ENCODE measurements around the gene PODXL. TPM values are rescaled to one million over a fixed set of nuclear protein-coding genes. Genes with fewer than 3 reads are reported as not detected.

PODXL gene
- polyA plus RNA-seq (4.5 and 6.1 TPM in 2 replicates), polyA minus RNA-seq (6.6 and 9.8 TPM in 2 replicates)

GRCh38 chr7:131556053-131556908, at the start of gene PODXL:
Gene PODXL (minus strand): TSS chr7:131556628. CDS start chr7:131556359, 269 bp downstream.
- H3K27me3 ChIP-seq (ENCODE audit: insufficient read depth, low read depth, low read length): peaks cover 45% of the 10 kb centered on the region
- H3K27ac ChIP-seq (ENCODE audit: low read length): no peak within 1 kb of the TSS
- no peaks in the 10 kb centered on the region for H3K9me2 ChIP-seq (ENCODE audit: insufficient read depth, low read length)
- H3K9me3 ChIP-seq (ENCODE audit: low read length): no peaks in the 10 kb centered on the region
- H3K4me2 ChIP-seq (ENCODE audit: low read length): peak within 1 kb of the TSS; percentile 69
- H2AFZ ChIP-seq (ENCODE audit: low read depth, low read length): peak within 1 kb of the TSS; percentile 27
- H3K79me2 ChIP-seq (replicated peaks; ENCODE audit: insufficient read depth, low read length): no peaks in the 10 kb centered on the region
- no peaks in the 10 kb centered on the region for H3K36me3 ChIP-seq (ENCODE audit: insufficient read depth, low read length)
- peak; percentile 58 for TF ChIP-seq POLR2AphosphoS5 (IDR thresholded peaks at IDR 0.05)
- TF ChIP-seq CTCF (IDR thresholded peaks at IDR 0.05; ENCODE audit: poor library complexity, severe bottlenecking): no peak
- no peak for TF ChIP-seq SMC3 (conservative IDR thresholded peaks at IDR 0.05; ENCODE audit: poor library complexity)
- peak; percentile 27 for TF ChIP-seq RAD21 (conservative IDR thresholded peaks at IDR 0.05)
- no peak for TF ChIP-seq EZH2 (IDR thresholded peaks at IDR 0.05; ENCODE audit: borderline replicate concordance, insufficient read depth, low read length, poor library complexity, severe bottlenecking)
- TF ChIP-seq REST (IDR thresholded peaks at IDR 0.05; ENCODE audit: borderline replicate concordance): peak; percentile 18
- peak; percentile 70 for TF ChIP-seq MXI1 (conservative IDR thresholded peaks at IDR 0.05; ENCODE audit: poor library complexity, severe bottlenecking)
- peak within 1 kb of the TSS; percentile 92 for H3K4me3 ChIP-seq (ENCODE audit: low read length)
- H4K20me1 ChIP-seq (ENCODE audit: insufficient read depth): no peaks in the 10 kb centered on the region
- H3K9ac ChIP-seq (ENCODE audit: low read length): peak within 1 kb of the TSS; percentile 69
- H3F3A ChIP-seq (ENCODE audit: insufficient read depth, low read length, poor library complexity, severe bottlenecking): no peaks in the 10 kb centered on the region

GRCh38 chr7:131605280-131605878, 49.0 kb upstream of the PODXL start:
- H2AFZ ChIP-seq (ENCODE audit: low read depth, low read length): no peak overlapping the region
- H3K36me3 ChIP-seq (ENCODE audit: insufficient read depth, low read length): no peaks in the 10 kb centered on the region
- no peaks in the 10 kb centered on the region for H3F3A ChIP-seq (ENCODE audit: insufficient read depth, low read length, poor library complexity, severe bottlenecking)
- no peaks in the 10 kb centered on the region for H4K20me1 ChIP-seq (ENCODE audit: insufficient read depth)
- H3K79me2 ChIP-seq (replicated peaks; ENCODE audit: insufficient read depth, low read length): no peaks in the 10 kb centered on the region
- H3K4me2 ChIP-seq (ENCODE audit: low read length): no peak overlapping the region
- no peaks in the 10 kb centered on the region for H3K9me2 ChIP-seq (ENCODE audit: insufficient read depth, low read length)
- TF ChIP-seq SMC3 (conservative IDR thresholded peaks at IDR 0.05; ENCODE audit: poor library complexity) (no peak), TAF1 (IDR thresholded peaks at IDR 0.05; ENCODE audit: low read depth) (no peak), EZH2 (IDR thresholded peaks at IDR 0.05; ENCODE audit: borderline replicate concordance, insufficient read depth, low read length, poor library complexity, severe bottlenecking) (no peak), MXI1 (conservative IDR thresholded peaks at IDR 0.05; ENCODE audit: poor library complexity, severe bottlenecking) (no peak), REST (IDR thresholded peaks at IDR 0.05; ENCODE audit: borderline replicate concordance) (no peak), POLR2AphosphoS5 (IDR thresholded peaks at IDR 0.05) (no peak)
- H3K27ac ChIP-seq (ENCODE audit: low read length): no peak overlapping the region
- H3K27me3 ChIP-seq (ENCODE audit: insufficient read depth, low read depth, low read length): no peaks in the 10 kb centered on the region
- no peak overlapping the region for H3K9ac ChIP-seq (ENCODE audit: low read length)
- no peak overlapping the region for H3K4me3 ChIP-seq (ENCODE audit: low read length)
- no peaks in the 10 kb centered on the region for H3K9me3 ChIP-seq (ENCODE audit: low read length)

All from neural cell (in vitro differentiated cells).